ENCODE measurements around the gene NFYC. TPM values are rescaled to one million over a fixed set of nuclear protein-coding genes. Genes with fewer than 3 reads are reported as not detected.

The NFYC gene
- total RNA-seq, 6 experiments from 2014 or later: 31.0 to 48.1 (median 43.8) TPM

DNA sequence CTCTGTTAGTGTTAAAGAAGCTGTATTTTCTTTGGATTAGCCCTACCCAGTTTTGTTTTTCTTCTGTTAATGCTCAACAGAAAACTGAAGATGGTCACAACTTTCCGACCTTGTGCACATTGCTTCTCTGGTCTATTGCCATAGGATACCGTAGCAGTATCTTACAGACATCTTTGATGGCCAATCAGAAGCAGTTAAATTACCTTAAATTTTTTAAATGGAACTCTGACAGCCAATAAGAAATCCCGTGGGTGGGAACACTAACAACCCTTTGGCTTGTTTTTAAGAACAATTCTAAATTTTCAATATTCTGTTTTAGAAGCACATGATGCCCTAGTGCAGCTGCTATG is 17.2 kb downstream of the NFYC start:
- DNase-seq: peak; percentile 93
- peak overlapping the region; percentile 95 for H3K4me3 Mint-ChIP-seq
- no peaks in the 10 kb centered on the region for H3K27me3 Mint-ChIP-seq (ENCODE audit: insufficient read depth)
- no peaks in the 10 kb centered on the region for H3K9me3 Mint-ChIP-seq
- H3K4me1 Mint-ChIP-seq (ENCODE audit: low read depth): peaks cover 70% of the 10 kb centered on the region
- no peak for TF ChIP-seq CTCF (IDR thresholded peaks at IDR 0.05)
- peak overlapping the region; percentile 75 for H3K27ac Mint-ChIP-seq
- H3K36me3 Mint-ChIP-seq (ENCODE audit: low read depth): peaks cover 9% of the 10 kb centered on the region

DNA sequence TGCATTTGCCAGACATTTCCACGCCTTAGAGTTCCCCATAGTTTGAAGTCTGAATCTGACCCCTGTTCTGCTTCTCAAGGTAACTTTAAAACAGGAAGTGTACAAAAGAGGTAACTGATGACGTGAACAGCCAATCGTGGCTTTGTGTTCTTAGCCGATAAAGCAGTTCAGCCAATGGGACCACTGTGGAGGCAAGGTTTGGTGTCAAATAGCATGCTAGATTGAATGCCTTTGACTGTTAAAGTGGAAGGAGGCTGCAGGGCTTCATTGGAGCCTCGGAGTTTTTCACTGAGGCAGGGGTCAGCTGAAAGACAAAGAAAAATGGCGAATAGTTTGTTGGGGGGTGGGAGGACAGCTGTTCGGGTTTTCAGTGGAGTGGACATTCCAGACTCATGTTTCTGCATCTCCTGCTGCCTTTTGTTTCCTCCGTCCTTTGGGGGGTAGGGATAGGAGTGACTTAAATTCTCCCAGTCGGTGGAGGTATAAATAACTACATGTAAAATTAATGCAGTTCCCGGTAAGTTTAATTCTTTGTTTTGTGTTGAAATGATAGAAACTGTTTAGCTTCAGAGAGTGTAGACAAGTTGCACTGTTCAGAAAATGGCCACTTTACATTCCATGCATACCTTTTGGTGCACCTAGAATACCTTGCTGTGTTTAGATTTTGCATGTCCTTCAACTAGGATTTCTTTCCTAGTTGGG is 17.7 kb downstream of the NFYC start:
- Mint-ChIP-seq H3K27me3 (ENCODE audit: insufficient read depth) (no peaks in the 10 kb centered on the region), H3K4me1 (ENCODE audit: low read depth) (peaks cover 65% of the 10 kb centered on the region), H3K4me3 (peak overlapping the region; percentile 95), H3K9me3 (no peaks in the 10 kb centered on the region), H3K27ac (peak overlapping the region; percentile 75), H3K36me3 (ENCODE audit: low read depth) (peaks cover 9% of the 10 kb centered on the region)
- peak; percentile 94 for DNase-seq
- no peak for TF ChIP-seq CTCF (IDR thresholded peaks at IDR 0.05)

DNA sequence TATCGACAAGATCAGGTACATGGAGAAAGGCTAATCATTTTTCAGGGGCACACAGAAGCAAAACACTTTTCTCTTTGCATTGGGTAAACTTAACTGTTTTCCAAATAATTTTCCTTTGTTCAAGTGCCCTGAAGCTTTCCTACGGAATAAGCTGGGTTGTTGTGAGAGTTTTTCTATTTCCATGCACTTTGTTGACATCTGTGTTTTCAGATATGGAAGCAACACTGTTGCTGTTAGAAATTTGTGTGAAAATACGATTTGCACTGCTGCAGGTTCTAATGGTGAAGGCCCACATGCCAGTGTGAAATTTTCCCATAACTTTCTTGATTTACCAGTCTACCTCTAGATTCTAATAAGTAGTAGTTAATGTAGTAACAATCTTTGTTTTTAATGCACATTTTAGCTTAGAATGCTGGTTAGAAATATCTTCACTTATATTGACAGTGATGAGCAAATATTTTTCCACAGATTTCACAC is 18.3 kb downstream of the NFYC start:
- H3K27me3 Mint-ChIP-seq (ENCODE audit: insufficient read depth): no peaks in the 10 kb centered on the region
- peaks cover 60% of the 10 kb centered on the region for H3K4me1 Mint-ChIP-seq (ENCODE audit: low read depth)
- peak overlapping the region; percentile 74 for H3K27ac Mint-ChIP-seq
- H3K4me3 Mint-ChIP-seq: peak overlapping the region; percentile 95
- H3K9me3 Mint-ChIP-seq: no peaks in the 10 kb centered on the region
- DNase-seq: no peak
- no peak for TF ChIP-seq CTCF (IDR thresholded peaks at IDR 0.05)
- H3K36me3 Mint-ChIP-seq (ENCODE audit: low read depth): peaks cover 9% of the 10 kb centered on the region

DNA sequence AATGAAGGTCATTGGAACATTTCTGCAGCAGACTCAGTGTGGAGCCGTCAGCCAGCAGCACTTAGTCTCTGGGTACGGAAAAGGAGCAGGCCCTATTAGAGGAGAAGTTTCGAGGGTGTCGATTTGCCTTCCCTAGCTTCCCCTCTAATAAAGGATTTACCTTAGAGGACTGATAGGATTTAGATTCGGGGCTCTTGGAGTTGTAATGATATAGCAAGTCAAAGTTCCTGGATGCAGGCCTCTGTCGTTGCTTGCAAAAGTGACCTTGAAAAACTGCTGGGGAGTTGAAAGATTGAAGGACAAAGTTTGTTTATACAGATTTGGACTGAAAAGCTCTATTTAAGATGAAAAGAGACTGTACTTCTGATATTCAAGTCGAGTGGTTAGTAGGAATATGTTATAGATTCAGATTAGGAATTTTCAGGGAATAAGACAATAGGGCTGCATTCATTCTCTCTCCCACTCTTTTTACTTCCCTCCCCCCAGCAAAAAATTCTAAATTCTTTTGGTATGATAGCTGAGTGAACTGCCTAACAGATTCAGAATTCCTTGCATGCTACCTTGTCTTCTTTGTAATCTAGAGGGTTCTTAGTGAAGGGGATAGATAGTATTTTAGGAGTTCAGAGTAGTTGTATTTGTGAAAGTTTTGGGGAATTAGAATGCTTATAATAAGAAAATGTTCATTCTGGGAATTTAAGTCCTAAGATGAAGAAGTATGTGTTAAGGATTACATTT is 19.2 kb downstream of the NFYC start:
- no peak for DNase-seq
- Mint-ChIP-seq H3K9me3 (no peaks in the 10 kb centered on the region), H3K36me3 (ENCODE audit: low read depth) (peaks cover 9% of the 10 kb centered on the region), H3K4me1 (ENCODE audit: low read depth) (peaks cover 60% of the 10 kb centered on the region), H3K4me3 (peak overlapping the region; percentile 95), H3K27me3 (ENCODE audit: insufficient read depth) (no peaks in the 10 kb centered on the region), H3K27ac (peak overlapping the region; percentile 74)
- TF ChIP-seq CTCF (IDR thresholded peaks at IDR 0.05): no peak

- H3K9me3 Mint-ChIP-seq: no peaks in the 10 kb centered on the region
- DNase-seq: peak; percentile 43
- H3K36me3 Mint-ChIP-seq (ENCODE audit: low read depth): peaks cover 17% of the 10 kb centered on the region
- no peaks in the 10 kb centered on the region for H3K27me3 Mint-ChIP-seq (ENCODE audit: insufficient read depth)
- peak overlapping the region; percentile 74 for H3K27ac Mint-ChIP-seq
- no peak for TF ChIP-seq CTCF (IDR thresholded peaks at IDR 0.05)
- H3K4me1 Mint-ChIP-seq (ENCODE audit: low read depth): peaks cover 52% of the 10 kb centered on the region
- peak overlapping the region; percentile 95 for H3K4me3 Mint-ChIP-seq
Measured at GRCh38 chr1:40711465-40712404, 20.2 kb downstream of the NFYC start.
